Measurements from ENCODE around the gene CAMK2D.

Gene CAMK2D

GRCh38 chr4:113641025-113641431 is 120.5 kb downstream of the CAMK2D start:
- TF ChIP-seq CTCF (conservative IDR thresholded peaks at IDR 0.05; ENCODE audit: low read depth, low read length) = no peak
- DNase-seq (ENCODE audit: low read depth) = no peak

GRCh38 chr4:113639326-113639725 is 122.2 kb downstream of the CAMK2D start:
- no peak overlapping the region for H3K4me3 ChIP-seq (ENCODE audit: low read length)
- DNase-seq (ENCODE audit: low read depth) = no peak
- TF ChIP-seq CTCF (conservative IDR thresholded peaks at IDR 0.05; ENCODE audit: low read depth, low read length) = no peak

More at GRCh38 chr4:113641025-113641431, 120.5 kb downstream of the CAMK2D start:
- no peak overlapping the region for H3K4me3 ChIP-seq (ENCODE audit: low read length)

- H3K4me3 ChIP-seq (ENCODE audit: low read length) = no peak overlapping the region
- TF ChIP-seq CTCF (conservative IDR thresholded peaks at IDR 0.05; ENCODE audit: low read depth, low read length) = no peak
- DNase-seq (ENCODE audit: low read depth) = no peak
Observed at GRCh38 chr4:113638562-113638832, 123.0 kb downstream of the CAMK2D start.

- no peak for TF ChIP-seq CTCF (conservative IDR thresholded peaks at IDR 0.05; ENCODE audit: low read depth, low read length)
- DNase-seq (ENCODE audit: low read depth) = no peak
- H3K4me3 ChIP-seq (ENCODE audit: low read length) = no peak overlapping the region
Observed at GRCh38 chr4:113637823-113638561, 123.5 kb downstream of the CAMK2D start.

- TF ChIP-seq CTCF (conservative IDR thresholded peaks at IDR 0.05; ENCODE audit: low read depth, low read length) = no peak
- no peak overlapping the region for H3K4me3 ChIP-seq (ENCODE audit: low read length)
- DNase-seq (ENCODE audit: low read depth) = no peak
Observed at GRCh38 chr4:113637363-113637762, 124.2 kb downstream of the CAMK2D start.

GRCh38 chr4:113636877-113637276 is 124.7 kb downstream of the CAMK2D start:
- no peak for TF ChIP-seq CTCF (conservative IDR thresholded peaks at IDR 0.05; ENCODE audit: low read depth, low read length)
- H3K4me3 ChIP-seq (ENCODE audit: low read length) = no peak overlapping the region
- no peak for DNase-seq (ENCODE audit: low read depth)

GRCh38 chr4:113636438-113636818 is 125.1 kb downstream of the CAMK2D start:
- no peak for TF ChIP-seq CTCF (conservative IDR thresholded peaks at IDR 0.05; ENCODE audit: low read depth, low read length)
- DNase-seq (ENCODE audit: low read depth) = no peak
- no peak overlapping the region for H3K4me3 ChIP-seq (ENCODE audit: low read length)
